ENCODE results near the gene INSL6.
A peak's percentile ranks its signal among the peaks of the same experiment; 100 is the strongest.
"Not testable (repeated sequence)": the region's sequence is repeated elsewhere in the genome, so short reads cannot be mapped to it uniquely, and the experiment has no call there.

The INSL6 gene, protein sequence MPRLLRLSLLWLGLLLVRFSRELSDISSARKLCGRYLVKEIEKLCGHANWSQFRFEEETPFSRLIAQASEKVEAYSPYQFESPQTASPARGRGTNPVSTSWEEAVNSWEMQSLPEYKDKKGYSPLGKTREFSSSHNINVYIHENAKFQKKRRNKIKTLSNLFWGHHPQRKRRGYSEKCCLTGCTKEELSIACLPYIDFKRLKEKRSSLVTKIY

DNA sequence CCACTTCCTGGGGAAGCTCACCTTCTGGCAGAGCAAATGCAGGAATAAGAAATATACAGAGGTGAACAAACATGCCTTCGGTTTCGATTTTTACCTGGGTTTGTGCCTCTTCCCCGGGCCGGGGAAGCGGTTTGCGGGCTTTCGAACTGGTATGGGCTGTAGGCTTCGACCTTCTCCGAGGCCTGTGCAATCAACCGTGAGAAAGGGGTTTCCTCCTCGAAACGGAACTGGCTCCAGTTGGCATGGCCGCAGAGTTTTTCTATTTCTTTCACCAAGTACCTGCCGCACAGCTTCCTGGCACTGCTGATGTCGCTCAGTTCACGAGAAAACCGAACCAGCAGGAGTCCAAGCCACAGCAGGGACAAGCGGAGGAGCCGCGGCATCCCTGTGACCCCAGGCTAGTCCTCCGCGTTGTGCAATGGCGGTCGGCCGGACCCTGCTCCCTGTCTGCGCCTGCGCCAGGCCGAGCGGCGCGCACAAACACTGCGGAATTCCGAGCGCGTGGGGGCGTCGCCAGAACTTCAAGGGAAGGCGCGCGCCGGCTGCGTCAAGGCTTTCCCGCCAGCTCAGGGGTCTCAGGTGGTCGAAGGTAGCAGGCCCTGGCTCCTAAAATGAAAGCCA lies at the start of gene INSL6:
Gene INSL6, minus strand, starts transcription at position 420 of the 621 bp plus-strand sequence. Its CDS starts 37 bp downstream, at position 383.
- no peak for DNase-seq

DNA sequence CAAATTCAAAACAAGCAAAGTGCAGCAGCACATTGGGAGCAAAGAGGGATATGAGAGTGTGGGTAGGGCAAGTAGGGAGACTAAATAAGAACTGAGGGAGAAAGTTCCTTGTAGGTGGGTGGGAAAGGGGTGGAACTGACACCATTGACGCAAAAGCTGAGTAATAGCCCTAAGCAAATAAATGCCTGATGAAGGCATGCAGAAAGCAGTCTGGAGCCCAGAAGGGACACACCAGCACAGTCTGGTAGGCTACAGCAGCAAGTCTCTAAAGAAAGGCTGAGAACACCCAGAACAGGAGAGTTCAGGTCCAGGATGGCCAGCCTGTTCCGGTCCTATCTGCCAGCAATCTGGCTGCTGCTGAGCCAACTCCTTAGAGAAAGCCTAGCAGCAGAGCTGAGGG lies 45.8 kb upstream of the INSL6 start, which contains the start of gene INSL4:
Gene INSL4, plus strand, starts transcription at position 208 of the 400 bp plus-strand sequence. Its CDS starts 105 bp downstream, at position 313.
- no peak for DNase-seq

DNA sequence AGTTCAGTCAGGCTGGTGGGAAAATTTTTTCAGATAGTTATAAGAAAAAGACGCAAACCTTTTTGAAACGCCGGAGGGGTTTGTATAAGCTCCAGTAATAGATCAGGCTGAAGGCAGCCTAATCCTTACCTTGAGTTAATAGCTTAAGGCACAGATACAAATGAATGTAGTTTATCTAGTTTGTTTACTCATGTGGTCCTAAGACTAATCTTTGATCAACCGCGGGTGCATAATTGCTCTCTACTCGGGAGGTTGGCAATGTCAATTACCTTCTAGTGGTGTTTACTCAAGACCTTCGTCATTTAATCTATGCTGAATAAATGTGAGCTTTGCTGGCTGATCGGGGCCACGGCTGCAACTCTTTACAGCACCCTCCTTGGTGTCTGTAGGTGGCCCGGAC lies 45.1 kb upstream of the INSL6 start:
- DNase-seq, result no peak

DNA sequence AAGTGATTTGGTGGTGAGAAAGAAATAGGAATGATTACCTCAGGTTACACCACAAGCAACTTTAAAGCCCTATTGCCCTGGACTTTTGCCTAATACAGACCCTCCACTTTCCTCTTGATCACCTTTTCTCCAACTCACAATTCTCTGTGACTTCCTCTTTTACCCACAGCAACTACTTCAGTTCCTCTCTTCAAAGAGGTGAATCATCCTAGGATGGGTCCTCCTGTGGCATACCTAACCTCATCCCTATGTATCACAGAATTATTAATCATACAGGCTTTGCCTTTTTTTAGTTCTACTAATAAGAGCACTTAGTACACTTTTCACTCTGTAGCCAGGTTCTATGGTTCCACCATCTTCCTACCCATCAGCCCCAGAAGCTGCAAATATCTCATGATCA lies 19.6 kb upstream of the INSL6 start:
- no peak for DNase-seq

DNA sequence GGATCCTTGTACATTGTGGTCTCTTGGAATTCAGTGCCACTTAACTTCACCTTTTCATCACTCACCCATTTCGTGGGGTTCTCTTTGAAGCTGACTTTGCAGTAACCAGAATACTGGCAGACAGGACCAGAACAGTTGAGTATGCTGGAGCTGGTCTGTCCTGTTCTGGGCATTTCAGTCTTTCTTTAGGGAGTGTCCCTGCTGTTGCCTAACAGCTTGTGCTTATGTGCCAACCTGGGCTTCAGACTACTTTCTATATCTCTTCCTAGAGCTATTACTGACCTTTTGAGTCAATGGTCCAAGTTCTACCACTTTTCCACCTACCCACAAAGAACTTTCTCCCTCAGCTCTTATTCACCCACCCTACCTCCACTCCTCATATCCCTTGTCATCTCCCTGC lies 10.0 kb upstream of the INSL6 start:
- no peak for DNase-seq

DNA sequence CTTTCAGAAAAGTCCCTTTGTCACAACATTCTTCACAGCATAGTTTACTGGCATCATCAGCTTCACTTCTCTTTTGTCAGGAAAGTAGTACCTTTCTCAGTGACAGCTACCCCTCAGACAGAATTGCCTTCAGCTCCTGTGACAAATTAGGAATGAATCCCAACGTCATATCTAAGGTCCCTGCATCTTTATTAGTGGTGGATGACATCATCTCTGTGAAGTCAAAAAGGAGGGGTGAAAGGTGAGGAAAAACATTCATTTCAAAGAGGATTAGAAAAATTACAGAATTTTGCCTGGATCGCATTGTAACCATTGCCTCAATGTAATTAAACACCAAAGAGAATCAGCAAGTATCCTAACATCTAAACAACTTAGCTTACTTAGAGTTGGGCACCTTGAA lies 7.9 kb upstream of the INSL6 start:
- no peak for DNase-seq

DNA sequence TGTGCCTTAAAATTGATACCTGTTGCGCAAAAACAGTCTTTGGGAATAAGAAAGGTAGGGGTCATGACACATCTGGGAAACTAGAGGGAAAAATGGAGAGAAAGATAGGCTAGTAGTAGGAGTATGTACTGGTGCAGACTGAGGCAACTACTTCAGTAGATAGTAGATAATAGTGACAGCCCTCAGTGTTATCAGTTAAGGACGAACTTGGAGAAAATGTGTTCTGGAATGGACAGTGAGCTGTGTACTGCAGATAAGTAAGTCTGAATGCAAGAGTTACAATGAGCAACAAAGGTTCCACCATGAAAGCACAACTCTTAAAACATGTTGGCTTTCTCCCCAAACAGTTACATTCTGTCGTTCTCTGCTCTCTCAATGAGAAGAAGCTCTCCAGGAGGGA lies 6.5 kb upstream of the INSL6 start:
- no peak for DNase-seq

DNA sequence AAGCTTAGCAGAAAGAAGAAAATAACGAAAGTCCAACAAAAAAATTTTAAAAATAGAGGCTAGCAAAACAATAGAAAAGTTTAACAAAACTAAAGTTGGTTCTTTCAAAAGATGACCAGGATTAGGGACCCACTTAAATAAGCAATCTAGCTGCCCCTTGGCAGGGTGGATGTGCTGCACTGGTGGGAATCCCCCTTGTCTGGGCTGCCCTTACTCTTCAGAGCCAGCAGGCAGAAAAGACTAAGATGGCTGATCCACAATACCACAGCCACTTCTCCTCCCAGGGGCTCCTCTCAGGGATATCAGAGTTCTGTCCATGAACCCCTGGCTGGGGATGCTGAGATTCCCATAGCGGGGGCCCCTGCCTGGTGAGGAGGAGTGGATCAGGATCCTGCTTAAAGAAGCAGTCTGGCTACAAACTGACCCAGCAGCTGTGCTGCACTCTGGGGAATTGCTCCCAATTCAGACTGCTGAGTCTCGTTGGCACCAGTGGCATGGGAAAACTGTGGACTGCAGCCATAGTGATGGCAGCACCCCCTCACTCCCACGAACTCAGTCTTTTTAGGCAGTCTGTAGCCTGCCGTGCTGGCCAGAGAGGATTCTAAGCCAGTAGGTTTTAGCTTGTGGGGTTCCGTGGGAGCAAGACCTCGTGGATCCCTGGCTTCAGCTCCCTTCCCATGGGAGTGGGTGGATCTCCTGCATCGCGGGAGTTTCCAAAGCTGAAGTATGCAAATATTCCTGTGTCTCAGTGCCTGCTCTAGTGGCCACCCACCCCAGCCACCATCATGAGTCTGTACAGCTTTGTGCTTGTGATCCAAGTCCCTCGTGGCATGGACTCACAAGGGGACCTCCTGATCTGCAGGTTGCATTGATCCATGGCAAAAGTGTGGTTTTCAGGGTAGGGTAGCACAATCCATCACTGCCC lies 2.9 kb upstream of the INSL6 start:
- no peak for DNase-seq

DNA sequence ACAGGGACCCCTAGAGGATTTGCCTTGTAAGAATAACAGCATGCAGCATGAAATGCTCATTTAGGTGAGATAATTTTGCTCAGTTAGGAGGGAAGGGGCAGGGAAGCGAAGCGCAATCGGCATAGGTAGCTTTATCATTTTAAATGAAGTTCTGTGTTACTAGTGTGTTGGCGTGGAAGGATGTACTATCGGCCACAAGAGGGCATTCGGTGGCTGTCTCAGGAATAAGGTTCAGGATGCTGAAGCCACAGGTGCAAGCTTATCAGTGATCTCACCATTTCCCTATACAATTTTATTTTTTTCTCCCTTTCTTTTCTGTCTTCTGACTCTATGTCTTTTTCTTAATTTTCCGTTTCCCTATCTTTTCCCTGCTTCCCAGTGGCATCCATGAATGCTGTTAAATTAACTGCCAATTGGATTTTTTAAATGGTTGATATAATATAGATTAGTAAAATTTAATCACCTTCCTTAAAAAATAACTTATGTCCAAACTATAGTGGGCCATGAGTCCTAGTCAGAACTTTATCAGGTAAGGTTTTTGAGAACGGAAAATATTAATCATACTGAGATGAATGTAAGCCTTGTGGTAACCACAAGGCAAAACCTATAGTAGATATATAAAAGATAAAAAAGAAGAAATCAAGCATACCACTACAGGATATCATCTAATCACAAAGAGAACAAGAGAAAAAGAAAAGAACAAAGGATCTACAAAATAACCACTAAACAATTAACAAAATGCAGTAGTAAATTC lies 1.2 kb upstream of the INSL6 start:
- DNase-seq, result peak; percentile 30

DNA sequence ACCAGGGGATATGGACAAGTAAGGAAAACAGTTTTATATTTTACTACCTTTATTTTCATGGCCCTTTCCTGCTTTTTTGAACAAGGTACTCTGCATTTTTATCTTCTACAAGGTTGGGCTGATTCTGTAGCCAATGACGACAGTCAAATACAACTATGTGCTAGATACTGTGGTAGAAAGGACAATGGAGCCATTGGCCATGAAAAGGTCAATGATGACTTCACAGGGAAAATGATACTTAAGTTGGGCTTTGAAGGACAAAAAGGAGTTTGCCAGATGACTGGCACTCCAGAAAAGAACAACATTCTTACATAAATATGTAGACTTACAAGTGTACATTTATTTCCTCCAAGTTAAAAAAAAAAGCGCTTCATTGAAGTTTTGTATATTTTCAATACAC lies 663 bp downstream of the INSL6 start:
- DNase-seq, result no peak

DNA sequence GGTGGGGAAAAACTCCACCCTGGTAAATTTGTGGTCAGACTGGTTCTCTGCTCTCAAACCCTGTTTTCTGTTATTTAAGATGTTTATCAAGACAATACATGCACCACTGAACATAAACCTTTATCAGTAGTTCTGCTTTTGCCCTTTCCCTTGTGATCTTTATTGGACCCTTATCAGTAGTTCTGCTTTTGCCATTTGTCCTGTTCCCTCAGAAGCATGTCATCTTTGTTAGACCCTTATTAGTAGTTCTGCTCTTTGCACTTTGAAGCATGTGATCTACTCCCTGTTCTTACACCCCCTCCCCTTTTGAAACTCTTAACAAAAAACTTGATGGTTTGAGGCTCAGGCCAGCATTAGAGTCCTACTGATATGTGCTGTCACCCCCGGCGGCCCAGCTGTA lies 4.8 kb downstream of the INSL6 start:
- DNase-seq, result not testable (repeated sequence)

DNA sequence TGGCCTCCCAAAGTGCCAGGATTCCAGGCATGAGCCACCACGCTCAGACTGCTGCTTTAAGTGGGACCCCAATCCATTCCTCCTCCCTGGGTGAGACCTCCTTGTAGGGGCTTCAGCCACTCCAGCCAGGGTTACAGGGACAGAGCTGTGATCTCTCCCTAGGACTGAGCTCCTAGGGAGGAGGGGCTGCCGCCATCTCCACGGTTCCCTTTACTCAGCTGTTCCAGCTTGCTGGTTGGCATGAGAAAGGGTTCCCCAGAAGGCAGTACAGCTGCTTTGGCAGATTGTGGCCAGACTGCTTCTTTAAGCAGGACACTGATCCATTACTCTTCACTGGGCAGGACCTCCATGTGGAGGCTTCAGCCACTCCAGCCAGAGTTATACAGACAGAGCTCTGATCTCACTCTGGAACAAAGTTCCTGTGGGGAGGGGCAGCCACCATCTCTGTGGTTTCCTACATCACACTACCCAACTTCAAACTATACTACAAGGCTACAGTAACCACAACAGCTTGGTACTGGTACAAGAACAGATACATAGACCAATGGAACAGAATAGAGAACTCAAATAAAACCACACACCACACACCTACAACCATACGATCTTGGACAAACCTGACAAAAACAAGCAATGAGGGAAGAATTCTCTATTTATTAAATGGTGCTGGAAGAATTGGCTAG lies 7.2 kb downstream of the INSL6 start:
- DNase-seq, result no peak

DNA sequence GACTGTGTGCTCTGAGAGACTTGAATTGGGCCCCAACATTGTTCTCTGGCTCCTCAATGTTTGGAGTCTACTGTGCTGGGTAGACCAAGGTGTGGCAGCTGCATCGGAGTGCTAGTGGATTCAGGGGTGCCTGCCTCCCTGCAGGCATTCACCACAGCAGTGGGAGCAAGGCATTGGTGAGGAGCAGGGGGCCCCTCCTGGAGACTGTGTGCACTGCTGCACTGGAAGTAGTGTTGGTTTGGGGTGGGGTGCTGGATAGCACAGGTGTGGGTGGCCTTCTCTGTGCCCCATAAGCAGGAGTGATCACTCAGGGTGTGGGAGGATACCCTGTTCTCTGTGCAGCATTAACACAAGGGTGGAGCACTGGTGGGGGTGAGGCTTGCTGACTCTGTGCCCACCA lies 39.2 kb downstream of the INSL6 start:
- DNase-seq, result no peak

DNA sequence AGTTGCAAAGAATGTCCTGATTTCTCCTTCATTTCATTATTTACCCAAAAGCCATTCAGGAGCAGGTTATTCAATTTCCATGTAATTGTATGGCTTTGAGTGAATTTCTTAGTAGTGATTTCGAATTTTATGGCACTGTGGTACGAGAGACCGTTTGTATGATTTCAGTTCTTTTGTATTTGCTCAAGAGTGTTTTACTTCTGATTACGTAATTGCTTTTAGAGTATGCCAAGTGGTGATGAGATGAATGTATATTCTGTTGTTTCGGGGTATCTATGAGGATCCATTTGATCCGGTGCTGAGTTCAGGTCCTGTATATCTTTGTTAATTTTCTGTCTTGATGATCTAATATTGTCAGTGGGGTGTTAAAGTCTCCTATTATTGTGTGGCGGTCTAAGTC lies 41.2 kb downstream of the INSL6 start:
- no peak for DNase-seq

DNA sequence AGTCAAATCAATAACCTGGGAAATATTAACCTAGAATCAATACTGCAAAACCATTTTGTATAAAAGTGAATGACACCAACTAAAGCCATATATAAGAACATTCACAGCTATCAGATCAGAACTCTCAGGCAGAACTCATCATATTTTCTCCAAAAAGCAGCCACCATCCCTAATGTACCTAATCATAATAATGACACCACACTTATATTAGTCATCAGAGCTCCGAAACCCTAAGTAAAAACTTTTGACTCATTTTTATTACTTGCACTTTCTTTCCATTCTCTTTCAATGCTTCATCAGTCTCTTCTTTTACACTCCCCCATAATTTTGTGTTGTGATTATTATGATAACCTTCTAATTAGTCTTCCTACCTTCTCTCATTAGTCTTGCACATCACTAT lies 45.3 kb downstream of the INSL6 start:
- DNase-seq, result no peak

DNA sequence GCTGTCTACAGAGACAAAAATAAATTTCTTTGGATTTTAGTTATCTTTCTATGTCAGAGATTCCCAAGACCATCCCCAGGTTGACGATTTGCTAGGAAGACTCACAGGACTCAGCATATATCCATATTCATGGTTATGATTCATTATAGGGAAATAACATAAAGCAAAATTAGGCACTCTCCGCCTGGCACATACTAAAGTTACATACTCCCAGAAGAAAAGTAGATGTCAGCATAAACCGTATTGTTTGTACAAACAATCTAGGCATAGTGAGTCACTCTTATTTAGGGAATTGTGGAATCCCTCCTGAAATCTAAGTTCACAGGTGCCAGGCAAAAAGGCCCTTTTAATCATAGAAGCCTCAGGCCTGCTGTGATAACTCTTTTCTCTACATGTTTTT lies 62.9 kb downstream of the INSL6 start:
- no peak for DNase-seq

DNA sequence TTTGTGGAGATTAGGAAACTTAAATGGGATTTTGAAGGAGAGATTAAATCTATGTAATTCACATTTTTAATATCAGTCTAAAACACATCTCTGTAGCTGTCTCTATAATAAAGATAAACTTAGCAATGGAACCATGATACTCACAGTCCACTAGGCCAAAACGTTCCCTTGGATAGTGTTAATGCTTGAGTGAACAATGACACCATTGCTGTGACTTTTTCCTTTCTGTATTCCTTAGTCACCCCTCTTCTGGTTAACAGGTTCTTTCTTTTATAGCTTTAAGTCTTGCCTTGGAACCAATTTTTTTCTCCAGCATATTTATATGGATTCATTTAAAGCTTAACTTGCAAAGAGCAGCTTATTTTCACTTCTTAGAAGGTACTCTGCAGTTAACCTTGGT lies 63.3 kb downstream of the INSL6 start:
- DNase-seq, result no peak

DNA sequence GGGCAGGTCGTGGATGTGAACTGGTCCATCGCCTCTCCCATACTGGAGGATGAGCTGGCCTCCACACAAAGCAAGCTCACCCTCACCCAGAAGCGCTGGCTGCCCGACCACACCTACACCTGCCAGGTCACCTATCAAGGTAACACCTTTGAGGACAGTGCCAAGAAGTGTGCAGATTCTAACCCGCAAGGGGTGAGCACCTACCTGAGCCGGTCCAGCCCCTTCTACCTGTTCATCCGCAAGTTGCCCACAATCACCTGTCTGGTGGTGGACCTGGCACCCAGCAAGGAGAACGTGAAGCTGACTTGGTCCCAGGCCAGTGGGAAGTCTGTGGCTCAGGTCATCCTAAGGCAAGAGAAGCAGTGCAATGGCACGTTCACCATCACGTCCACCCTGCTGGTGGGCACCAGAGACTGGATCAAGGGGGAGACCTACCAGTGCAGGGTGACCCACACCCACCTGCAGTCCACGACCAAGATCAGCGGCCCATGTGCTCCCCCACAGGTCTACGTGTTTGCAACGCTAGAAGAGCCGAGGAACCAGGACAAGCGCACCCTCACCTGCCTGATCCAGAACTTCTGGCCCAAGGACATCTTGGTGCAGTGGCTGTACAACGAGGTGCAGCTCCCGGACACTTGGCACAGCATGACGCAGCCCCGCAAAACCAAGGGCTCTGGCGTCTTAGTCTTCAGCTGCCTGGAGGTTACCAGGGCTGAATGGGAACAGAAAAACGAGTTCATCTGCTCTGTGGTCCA lies 71.3 kb downstream of the INSL6 start:
- no peak for DNase-seq

Measured in stimulated activated CD4-positive, alpha-beta T cell treated with anti-CD3 and anti-CD28 coated beads, Interleukin-12 subunit alpha, Interleukin-12 subunit beta, amount 100 ng/mL, for 4 hours (primary cell).